Measurements from ENCODE around the gene TRAPPC10.

- TF ChIP-seq POLR2A (IDR thresholded peaks at IDR 0.05) (no peak), CTCF (IDR thresholded peaks at IDR 0.05) (no peak)
Measured at GRCh38 chr21:43992121-43992520, 20.0 kb upstream of the TRAPPC10 start.
